SK-N-SH (cell line): Measurements from ENCODE around the gene TMEM117. TPM values are rescaled to one million over a fixed set of nuclear protein-coding genes. Genes with fewer than 3 reads are reported as not detected.

Source experiments
- CTCF ChIA-PET: fragments of 300-600, 350-600 bp; formaldehyde crosslinking; extraction: SDS; loops from one replicate; lab custom pipeline; 2021; lab: Yijun Ruan, JAX
- POLR2A ChIA-PET: fragments of 350-600 bp; sonication (Branson Sonifier 250); formaldehyde crosslinking; extraction: SDS; loops from one replicate; lab custom pipeline; 2020; ENCODE audit warnings: antibody characterized with exemption, inconsistent platforms; lab: Yijun Ruan, JAX
- DNase-seq: peaks from one replicate; pipeline ENCODE4 v3.0.0; 2012
- H2AFZ ChIP-seq: fragments of 200-600 bp; sonication (generic); 2 replicates; pipeline ENCODE4 v1.8.1; 2016; ENCODE audit warnings: antibody characterized with exemption, mild to moderate bottlenecking, low read depth
- H3F3A ChIP-seq: fragments of 200-600 bp; sonication (generic); replicated peaks from 2 replicates; pipeline ENCODE3; 2016; ENCODE audit warnings: antibody characterized with exemption, mild to moderate bottlenecking; ENCODE audit not compliant: insufficient read depth
- H3K27ac ChIP-seq, 2 experiments: fragments of 200-500 bp in 1 of 2; fragments of 200-600 bp in 1 of 2; sonication (Bioruptor generic) in 1 of 2; sonication (generic), shearing (Covaris generic) in 1 of 2; 2 replicates each; pipeline versions ENCODE4 v1.5.1 to v1.6.1; 2014 to 2016; ENCODE audit warnings: low read depth in 2 of 2, inconsistent platforms in 1 of 2, low read length in 1 of 2, mild to moderate bottlenecking in 1 of 2, mixed read lengths in 1 of 2
- H3K27me3 ChIP-seq: fragments of 200-600 bp; sonication (generic), shearing (Covaris generic); 2 replicates; pipeline ENCODE4 v1.6.1; 2016; ENCODE audit warnings: mixed run types; ENCODE audit not compliant: insufficient read depth
- H3K36me3 ChIP-seq, 2 experiments: fragments of 200-500 bp in 1 of 2; fragments of 200-600 bp in 1 of 2; sonication (Bioruptor generic) in 1 of 2; sonication (generic) in 1 of 2; replicated peaks in 1 of 2; 2 replicates each; pipeline versions ENCODE3 to v1.5.1; 2014 to 2016; ENCODE audit warnings: low read length in 1 of 2, mild to moderate bottlenecking in 1 of 2; ENCODE audit not compliant: insufficient read depth in 2 of 2, control insufficient read depth in 1 of 2
- H3K4me1 ChIP-seq, 2 experiments: fragments of 200-500 bp in 1 of 2; fragments of 200-600 bp in 1 of 2; sonication (Bioruptor generic) in 1 of 2; sonication (generic), shearing (Covaris generic) in 1 of 2; 2 replicates each; pipeline versions ENCODE4 v1.5.1 to v1.6.1; 2014 to 2016; ENCODE audit warnings: low read depth in 1 of 2, low read length in 1 of 2, mixed run types in 1 of 2; ENCODE audit not compliant: insufficient read depth in 2 of 2, control insufficient read depth in 1 of 2
- H3K4me2 ChIP-seq: fragments of 200-600 bp; sonication (generic), shearing (Covaris generic); 2 replicates; pipeline ENCODE4 v1.6.1; 2017; ENCODE audit warnings: mixed run types
- H3K4me3 ChIP-seq, 2 experiments: fragments of 200-500 bp in 1 of 2; fragments of 200-600 bp in 1 of 2; sonication (Bioruptor generic) in 1 of 2; sonication (generic), shearing (Covaris generic) in 1 of 2; 2 replicates each; pipeline versions ENCODE4 v1.5.1 to v1.8.1; 2014 to 2016; ENCODE audit warnings: low read depth in 2 of 2, inconsistent platforms in 1 of 2, low read length in 1 of 2, mild to moderate bottlenecking in 1 of 2, mixed read lengths in 1 of 2, moderate library complexity in 1 of 2
- H3K79me2 ChIP-seq: fragments of 200-600 bp; sonication (generic); 2 replicates; pipeline ENCODE4 v1.8.1; 2017; ENCODE audit warnings: mild to moderate bottlenecking; ENCODE audit not compliant: insufficient read depth
- H3K9ac ChIP-seq: fragments of 200-600 bp; sonication (generic); 2 replicates; pipeline ENCODE4 v1.6.1; 2017; ENCODE audit warnings: mixed run types
- H3K9me2 ChIP-seq: fragments of 200-600 bp; sonication (generic); 2 replicates; pipeline ENCODE4 v1.6.1; 2017; ENCODE audit warnings: mixed run types
- H3K9me3 ChIP-seq: fragments of 200-600 bp; sonication (generic); 2 replicates; pipeline ENCODE4 v1.6.1; 2017; ENCODE audit warnings: mixed run types, mild to moderate bottlenecking, moderate library complexity
- H4K20me1 ChIP-seq: fragments of 200-600 bp; sonication (generic); 2 replicates; pipeline ENCODE4 v1.6.1; 2017; ENCODE audit warnings: mild to moderate bottlenecking, mixed run types; ENCODE audit not compliant: insufficient read depth
- CTCF ChIP-seq: fragments of 200-600 bp; sonication (generic); IDR thresholded peaks from 2 replicates; pipeline ENCODE4 v1.6.1; 2017; ENCODE audit warnings: antibody characterized with exemption, mild to moderate bottlenecking, moderate library complexity
- FOSL2 ChIP-seq: IDR thresholded peaks from 2 replicates; pipeline ENCODE4 v1.4.0; 2012; ENCODE audit warnings: low read depth, mild to moderate bottlenecking, moderate library complexity, borderline replicate concordance
- FOXJ3 ChIP-seq: sonication (generic); formaldehyde crosslinking; IDR thresholded peaks from 2 replicates; pipeline ENCODE4 v1.5.1; 2020; ENCODE audit warnings: mild to moderate bottlenecking, missing genetic modification reagents
- IRF3 ChIP-seq: fragments of 150-350 bp; IDR thresholded peaks from 2 replicates; pipeline ENCODE4 v1.6.1; 2016; ENCODE audit warnings: mild to moderate bottlenecking, low read depth, low read length
- PBX3 ChIP-seq: IDR thresholded peaks from 2 replicates; pipeline ENCODE4; 2012
- POLR2AphosphoS5 ChIP-seq: IDR thresholded peaks from 2 replicates; pipeline ENCODE4 v1.6.1; 2012; ENCODE audit warnings: low read depth, low read length
- RAD21 ChIP-seq: IDR thresholded peaks from 2 replicates; pipeline ENCODE4 v1.6.1; 2012; ENCODE audit warnings: mild to moderate bottlenecking, low read length
- RCOR1 ChIP-seq: fragments of 150-350 bp; IDR thresholded peaks from 2 replicates; pipeline ENCODE4 v1.6.1; 2017; ENCODE audit warnings: antibody characterized with exemption, low read length
- REST ChIP-seq: IDR thresholded peaks from 2 replicates; pipeline ENCODE4 v1.6.1; 2012; ENCODE audit warnings: mild to moderate bottlenecking, low read depth, low read length, moderate library complexity
- SIN3A ChIP-seq: IDR thresholded peaks from 2 replicates; pipeline ENCODE4 v1.6.1; 2012; ENCODE audit warnings: low read depth, mild to moderate bottlenecking, low read length, moderate library complexity, borderline replicate concordance
- SMC3 ChIP-seq: IDR thresholded peaks from 2 replicates; pipeline ENCODE4 v1.6.1; 2012; ENCODE audit warnings: low read depth, low read length, improper control_type of control experiment
- TAF1 ChIP-seq: IDR thresholded peaks from 2 replicates; pipeline ENCODE4 v1.6.1; 2012; ENCODE audit warnings: low read depth, mild to moderate bottlenecking, low read length, moderate library complexity, borderline replicate concordance
- TEAD4 ChIP-seq: IDR thresholded peaks from 2 replicates; pipeline ENCODE4 v1.4.0; 2012; ENCODE audit warnings: mild to moderate bottlenecking, borderline replicate concordance; ENCODE audit not compliant: insufficient read depth
- USF2 ChIP-seq: fragments of 150-350 bp; IDR thresholded peaks from 2 replicates; pipeline ENCODE4 v1.6.1; 2017; ENCODE audit warnings: antibody characterized with exemption, low read length, low read depth, borderline replicate concordance
- YY1 ChIP-seq: IDR thresholded peaks from 2 replicates; pipeline ENCODE4 v1.4.0; 2012; ENCODE audit warnings: low read depth, mild to moderate bottlenecking
- WGBS: methylation state at CpG from one replicate; pipeline ENCODE4 v1.1.6; 2017; ENCODE audit warnings: low lambda C conversion rate; 5-methylcytosine and 5-hydroxymethylcytosine counted together
- polyA plus RNA-seq, 3 experiments: library from polyadenylated mRNA; depleted of rRNA; stranded (reverse); fragments of >200 nt; gene quantifications; 2 replicates each; pipeline ENCODE4 v1.2.3, GENCODE V29; 2012

Gene TMEM117
- polyA plus RNA-seq, 1 of the 3 experiments (the other 2 are of a cell fraction) = 0.81 TPM

GRCh38 chr12:43893670-43894069 lies 57.8 kb downstream of the TMEM117 start (continued):
- TF ChIP-seq IRF3 = no peak

GRCh38 chr12:43895580-43896206 lies 59.8 kb downstream of the TMEM117 start:
- H3K79me2 ChIP-seq = no peaks in the 10 kb centered on the region
- no peaks in the 10 kb centered on the region for H3K27me3 ChIP-seq
- H2AFZ ChIP-seq = no peak overlapping the region
- no peaks in the 10 kb centered on the region for H3K36me3 ChIP-seq
- H4K20me1 ChIP-seq = no peaks in the 10 kb centered on the region
- H3K4me2 ChIP-seq = no peak overlapping the region
- no peaks in the 10 kb centered on the region for H3K9me2 ChIP-seq
- POLR2A ChIA-PET = no interaction called here
- CTCF ChIA-PET = interaction anchor here (2.8 kb wide), 1 partner anchor 13 kb away, joined by 9 read pairs; no protein-coding TSS in a partner anchor
- no peak overlapping the region for H3K4me3 ChIP-seq
- no peaks in the 10 kb centered on the region for H3K4me1 ChIP-seq
- TF ChIP-seq REST (no peak), TAF1 (no peak), POLR2AphosphoS5 (no peak), RAD21 (no peak), YY1 (no peak), FOXJ3 (CRISPR knock-in tag) (no peak), SMC3 (no peak), RCOR1 (no peak), PBX3 (no peak), USF2 (no peak), SIN3A (no peak), CTCF (no peak), FOSL2 (no peak), TEAD4 (no peak)
- WGBS = 81% methylated on average over 1 of the region's 1 CpG
- H3K27ac ChIP-seq = no peak overlapping the region
- DNase-seq = no peak
- H3K9ac ChIP-seq = no peak overlapping the region
- no peaks in the 10 kb centered on the region for H3F3A ChIP-seq
- no peaks in the 10 kb centered on the region for H3K9me3 ChIP-seq
